A673 (cell line): ENCODE data around the gene DDAH1. TPM values are rescaled to one million over a fixed set of nuclear protein-coding genes. Genes with fewer than 3 reads are reported as not detected.

Source experiments
- BruUV-seq: library from RNA; stranded (reverse); fragments of 400-500 nt; replicated peaks from 2 replicates; lab custom pipeline; 2021; lab: Mats Ljungman, UMichigan
- CTCF ChIA-PET: fragments of 300-600 bp; sonication (Branson Sonifier 250); formaldehyde crosslinking; loops from one replicate; lab custom pipeline; 2022; ENCODE audit warnings: antibody characterized with exemption; lab: Charles Lee
- POLR2A ChIA-PET: fragments of 300-600 bp; sonication (Branson Sonifier 250); formaldehyde crosslinking; loops from one replicate; lab custom pipeline; 2022; ENCODE audit warnings: antibody characterized with exemption; ENCODE audit not compliant: low non-redundant PET; lab: Charles Lee
- DNase-seq: peaks from one replicate; pipeline ENCODE4 v3.0.0-alpha.2; 2015; ENCODE audit warnings: low spot score
- H3K27ac ChIP-seq: fragments of 200-600 bp; sonication (generic); 2 replicates; pipeline ENCODE4 v1.5.1; 2016; ENCODE audit warnings: mixed run types, low read depth, mild to moderate bottlenecking, mixed read lengths, antibody characterized with exemption, low read length; ENCODE audit not compliant: poor library complexity, severe bottlenecking
- H3K27me3 ChIP-seq: fragments of 200-600 bp; sonication (generic); replicated peaks from 2 replicates; pipeline ENCODE4 v1.6.1; 2017; ENCODE audit warnings: mixed run types, low read depth, mild to moderate bottlenecking, mixed read lengths, antibody characterized with exemption, low read length; ENCODE audit not compliant: insufficient read depth, poor library complexity
- H3K36me3 ChIP-seq: fragments of 200-600 bp; sonication (generic); 2 replicates; pipeline ENCODE4 v1.6.1; 2016; ENCODE audit warnings: mixed run types, mild to moderate bottlenecking, mixed read lengths, antibody characterized with exemption, low read length; ENCODE audit not compliant: insufficient read depth, poor library complexity, severe bottlenecking
- H3K4me1 ChIP-seq: fragments of 200-600 bp; sonication (generic); 2 replicates; pipeline ENCODE4 v1.6.1; 2017; ENCODE audit warnings: mixed run types, mild to moderate bottlenecking, mixed read lengths, antibody characterized with exemption, low read length; ENCODE audit not compliant: insufficient read depth, poor library complexity, severe bottlenecking
- H3K4me3 ChIP-seq: fragments of 200-600 bp; sonication (generic); 2 replicates; pipeline ENCODE4 v1.5.1; 2016; ENCODE audit warnings: low read depth, mixed run types, mild to moderate bottlenecking, mixed read lengths, low read length; ENCODE audit not compliant: poor library complexity, severe bottlenecking
- H3K9me3 ChIP-seq: fragments of 200-600 bp; sonication (generic); 2 replicates; pipeline ENCODE4 v1.6.1; 2016; ENCODE audit warnings: mixed run types, low read depth, mild to moderate bottlenecking, mixed read lengths, antibody characterized with exemption, low read length; ENCODE audit not compliant: poor library complexity, severe bottlenecking
- EZH2 ChIP-seq: fragments of 200-600 bp; sonication (generic); IDR thresholded peaks from 2 replicates; pipeline ENCODE4 v1.6.1; 2017; ENCODE audit warnings: borderline replicate concordance, low read depth, mild to moderate bottlenecking, mixed read lengths, antibody characterized with exemption, low read length; ENCODE audit not compliant: poor library complexity, severe bottlenecking
- intact Hi-C: fragments of 100-400 bp; cut with micrococcal nuclease; formaldehyde crosslinking; loops from one replicate; pipeline ENCODE4 v1.10.0; 2022; ENCODE audit not compliant: unreplicated experiment
- total RNA-seq: library from RNA; stranded (reverse); gene quantifications from 2 replicates; pipeline ENCODE4 v1.2.3, GENCODE V29; 2021
- TF ChIP-seq, protein P1 (sequence below): fragments of 300-800, 200-600 bp; sonication (generic); conservative IDR thresholded peaks from 2 replicates; pipeline ENCODE4 v1.5.1; 2017; ENCODE audit warnings: low read depth, mild to moderate bottlenecking, antibody characterized with exemption, low read length, moderate library complexity, mixed read lengths

DDAH1 gene
- total RNA-seq, 1 experiment from 2014 or later, result 32.5 TPM

- Histone ChIP-seq H3K4me1 (peaks cover 31% of the 10 kb centered on the region), H3K9me3 (no peaks in the 10 kb centered on the region), H3K27me3 (no peaks in the 10 kb centered on the region), H3K27ac (peak overlapping the region; percentile 56), H3K4me3 (no peak overlapping the region), H3K36me3 (no peaks in the 10 kb centered on the region)
- no TSS peak for BruUV-seq
- ChIA-PET CTCF (no interaction called here), POLR2A (no interaction called here)
- no peak for TF ChIP-seq EZH2
- TF ChIP-seq, protein P1, sequence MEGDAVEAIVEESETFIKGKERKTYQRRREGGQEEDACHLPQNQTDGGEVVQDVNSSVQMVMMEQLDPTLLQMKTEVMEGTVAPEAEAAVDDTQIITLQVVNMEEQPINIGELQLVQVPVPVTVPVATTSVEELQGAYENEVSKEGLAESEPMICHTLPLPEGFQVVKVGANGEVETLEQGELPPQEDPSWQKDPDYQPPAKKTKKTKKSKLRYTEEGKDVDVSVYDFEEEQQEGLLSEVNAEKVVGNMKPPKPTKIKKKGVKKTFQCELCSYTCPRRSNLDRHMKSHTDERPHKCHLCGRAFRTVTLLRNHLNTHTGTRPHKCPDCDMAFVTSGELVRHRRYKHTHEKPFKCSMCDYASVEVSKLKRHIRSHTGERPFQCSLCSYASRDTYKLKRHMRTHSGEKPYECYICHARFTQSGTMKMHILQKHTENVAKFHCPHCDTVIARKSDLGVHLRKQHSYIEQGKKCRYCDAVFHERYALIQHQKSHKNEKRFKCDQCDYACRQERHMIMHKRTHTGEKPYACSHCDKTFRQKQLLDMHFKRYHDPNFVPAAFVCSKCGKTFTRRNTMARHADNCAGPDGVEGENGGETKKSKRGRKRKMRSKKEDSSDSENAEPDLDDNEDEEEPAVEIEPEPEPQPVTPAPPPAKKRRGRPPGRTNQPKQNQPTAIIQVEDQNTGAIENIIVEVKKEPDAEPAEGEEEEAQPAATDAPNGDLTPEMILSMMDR, result no peak
- DNase-seq, result peak; percentile 78
- intact Hi-C loops, result no loop called here
Observed at GRCh38 chr1:85438353-85438752, 26.6 kb downstream of the DDAH1 start.

DNA sequence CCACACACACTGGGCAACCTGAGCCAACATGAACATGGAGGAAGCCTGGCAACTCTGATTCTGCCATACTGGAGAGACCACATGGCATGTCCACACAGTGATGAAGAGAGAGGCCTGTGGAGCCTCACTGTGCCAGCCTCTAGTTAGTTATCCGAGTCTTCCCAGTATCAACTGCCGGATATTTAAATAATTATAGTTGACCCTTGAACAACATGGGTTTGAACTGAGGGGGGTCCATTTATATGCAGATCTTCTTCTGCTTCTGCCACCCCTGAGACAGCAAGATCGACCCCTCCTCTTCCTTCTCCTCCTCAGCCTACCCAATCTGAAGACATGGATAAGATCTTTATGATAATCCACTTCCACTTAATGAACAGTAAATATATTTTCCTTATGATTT is 27.8 kb downstream of the DDAH1 start:
- H3K9me3 ChIP-seq, result no peaks in the 10 kb centered on the region
- no TSS peak for BruUV-seq
- ChIA-PET CTCF (no interaction called here), POLR2A (no interaction called here)
- DNase-seq, result no peak
- TF ChIP-seq EZH2, result no peak
- TF ChIP-seq, protein P1, result no peak
- intact Hi-C loops, result no loop called here
- no peaks in the 10 kb centered on the region for H3K36me3 ChIP-seq
- no peak overlapping the region for H3K4me3 ChIP-seq
- H3K27me3 ChIP-seq, result no peaks in the 10 kb centered on the region
- peaks cover 31% of the 10 kb centered on the region for H3K4me1 ChIP-seq
- H3K27ac ChIP-seq, result no peak overlapping the region

GRCh38 chr1:85433096-85433495 is 31.9 kb downstream of the DDAH1 start:
- TF ChIP-seq, protein P1, result no peak
- TF ChIP-seq EZH2, result no peak
- no peaks in the 10 kb centered on the region for H3K36me3 ChIP-seq
- peaks cover 9% of the 10 kb centered on the region for H3K4me1 ChIP-seq
- H3K27me3 ChIP-seq, result no peaks in the 10 kb centered on the region
- H3K4me3 ChIP-seq, result no peak overlapping the region
- CTCF ChIA-PET, result no interaction called here
- POLR2A ChIA-PET, result no interaction called here
- no TSS peak for BruUV-seq
- no peak overlapping the region for H3K27ac ChIP-seq
- no peaks in the 10 kb centered on the region for H3K9me3 ChIP-seq
- no peak for DNase-seq
- intact Hi-C loops, result no loop called here
